ENCODE results near the gene EGFLAM. TPM values are rescaled to one million over a fixed set of nuclear protein-coding genes. Genes with fewer than 3 reads are reported as not detected.

The EGFLAM gene
- total RNA-seq, 1 experiment from 2014 or later = not detected

- no TSS peak for BruUV-seq (replicated peaks)
- Mint-ChIP-seq H3K36me3 (ENCODE audit: insufficient read depth, unreplicated experiment) (no peaks in the 10 kb centered on the region), H3K27me3 (ENCODE audit: insufficient read depth, unreplicated experiment) (peaks cover 3% of the 10 kb centered on the region), H3K27ac (ENCODE audit: unreplicated experiment) (no peak overlapping the region), H3K9me3 (ENCODE audit: unreplicated experiment) (peaks cover 3% of the 10 kb centered on the region), H3K4me3 (ENCODE audit: unreplicated experiment) (no peak overlapping the region), H3K4me1 (ENCODE audit: low read depth, unreplicated experiment) (no peaks in the 10 kb centered on the region)
- ChIA-PET CTCF (no interaction called here), POLR2A (no interaction called here)
- no peaks in the 10 kb centered on the region; the same call in 1 of the 2 replicates for H3K27me3 ChIP-seq (replicated peaks; ENCODE audit: control insufficient read depth, insufficient read depth, low read length)
- no peak for TF ChIP-seq CTCF (IDR thresholded peaks at IDR 0.05; ENCODE audit: insufficient read depth in 1 of 2, low read depth in 1 of 2, low read length in 1 of 2, severe bottlenecking in 1 of 2, unreplicated experiment in 1 of 2)
- intact Hi-C loops (cut with micrococcal nuclease; ENCODE audit: unreplicated experiment) = no loop called here
- DNase-seq = no peak
- no peak overlapping the region for H3K4me3 ChIP-seq (ENCODE audit: low read depth, low read length)
- H3K9me3 ChIP-seq = 0 out of 2 replicates have a peak, but pooled peaks cover 4% of the 10 kb centered on the region
- H3K36me3 ChIP-seq (ENCODE audit: control insufficient read depth, insufficient read depth, low read length) = no peaks in the 10 kb centered on the region
- no peaks in the 10 kb centered on the region for H3K4me1 ChIP-seq
Observed at GRCh38 chr5:38228914-38229313, 29.4 kb upstream of the EGFLAM start.

DNA sequence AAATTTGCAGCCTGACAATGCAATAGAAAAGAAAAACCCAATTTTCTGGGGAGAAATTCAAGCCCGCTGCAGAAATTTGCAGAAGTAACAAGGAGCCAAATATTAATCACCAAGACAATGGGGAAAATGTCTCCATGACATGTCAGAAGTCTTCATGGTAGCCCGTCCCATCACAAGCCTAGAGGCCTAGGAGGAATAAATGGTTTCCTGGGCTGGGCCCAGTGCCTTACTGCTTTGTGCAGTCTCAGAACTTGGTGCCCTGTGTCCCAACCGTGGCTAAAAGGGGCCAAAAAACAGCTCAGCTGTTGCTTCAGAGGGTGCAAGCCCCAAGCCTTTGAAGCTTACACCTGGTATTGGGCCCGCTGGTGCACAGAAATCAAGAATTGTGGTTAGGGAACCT lies 23.6 kb upstream of the EGFLAM start:
- H3K4me3 Mint-ChIP-seq (ENCODE audit: unreplicated experiment) = no peak overlapping the region
- intact Hi-C loops (cut with micrococcal nuclease; ENCODE audit: unreplicated experiment) = no loop called here

GRCh38 chr5:38237681-38238080 lies 20.7 kb upstream of the EGFLAM start:
- CTCF ChIA-PET = no interaction called here
- peaks cover 11% of the 10 kb centered on the region for H3K27me3 Mint-ChIP-seq (ENCODE audit: insufficient read depth, unreplicated experiment)
- H3K4me1 ChIP-seq = no peaks in the 10 kb centered on the region
- peaks cover 20% of the 10 kb centered on the region for H3K9me3 Mint-ChIP-seq (ENCODE audit: unreplicated experiment)
- H3K36me3 ChIP-seq (ENCODE audit: control insufficient read depth, insufficient read depth, low read length) = no peaks in the 10 kb centered on the region
- intact Hi-C loops (cut with micrococcal nuclease; ENCODE audit: unreplicated experiment) = no loop called here
- H3K27me3 ChIP-seq (replicated peaks; ENCODE audit: control insufficient read depth, insufficient read depth, low read length) = no peaks in the 10 kb centered on the region; the same call in 1 of the 2 replicates
- no peak for TF ChIP-seq CTCF (IDR thresholded peaks at IDR 0.05; ENCODE audit: insufficient read depth in 1 of 2, low read depth in 1 of 2, low read length in 1 of 2, severe bottlenecking in 1 of 2, unreplicated experiment in 1 of 2)
- BruUV-seq (replicated peaks) = no TSS peak
- POLR2A ChIA-PET = no interaction called here
- H3K4me3 ChIP-seq (ENCODE audit: low read depth, low read length) = no peak overlapping the region
- DNase-seq = no peak
- 0 out of 2 replicates have a peak, but pooled peaks cover 4% of the 10 kb centered on the region for H3K9me3 ChIP-seq
- no peak overlapping the region for H3K4me3 Mint-ChIP-seq (ENCODE audit: unreplicated experiment)
- no peak overlapping the region for H3K27ac Mint-ChIP-seq (ENCODE audit: unreplicated experiment)
- H3K4me1 Mint-ChIP-seq (ENCODE audit: low read depth, unreplicated experiment) = no peaks in the 10 kb centered on the region
- H3K36me3 Mint-ChIP-seq (ENCODE audit: insufficient read depth, unreplicated experiment) = no peaks in the 10 kb centered on the region

More for the DNA sequence above, 23.6 kb upstream of the EGFLAM start:
- Histone ChIP-seq H3K4me3 (ENCODE audit: low read depth, low read length) (no peak overlapping the region), H3K9me3 (0 out of 2 replicates have a peak, but pooled peaks cover 8% of the 10 kb centered on the region), H3K4me1 (no peaks in the 10 kb centered on the region), H3K36me3 (ENCODE audit: control insufficient read depth, insufficient read depth, low read length) (no peaks in the 10 kb centered on the region), H3K27me3 (replicated peaks; ENCODE audit: control insufficient read depth, insufficient read depth, low read length) (no peaks in the 10 kb centered on the region; the same call in 1 of the 2 replicates)
- no TSS peak for BruUV-seq (replicated peaks)
- POLR2A ChIA-PET = no interaction called here
- H3K27ac Mint-ChIP-seq (ENCODE audit: unreplicated experiment) = no peak overlapping the region
- no peak for TF ChIP-seq CTCF (IDR thresholded peaks at IDR 0.05; ENCODE audit: insufficient read depth in 1 of 2, low read depth in 1 of 2, low read length in 1 of 2, severe bottlenecking in 1 of 2, unreplicated experiment in 1 of 2)
- no peaks in the 10 kb centered on the region for H3K4me1 Mint-ChIP-seq (ENCODE audit: low read depth, unreplicated experiment)
- no peaks in the 10 kb centered on the region for H3K27me3 Mint-ChIP-seq (ENCODE audit: insufficient read depth, unreplicated experiment)
- no peak for DNase-seq
- CTCF ChIA-PET = no interaction called here
- H3K9me3 Mint-ChIP-seq (ENCODE audit: unreplicated experiment) = peaks cover 20% of the 10 kb centered on the region
- no peaks in the 10 kb centered on the region for H3K36me3 Mint-ChIP-seq (ENCODE audit: insufficient read depth, unreplicated experiment)

All from Caco-2 (cell line).